Measurements from ENCODE around the gene HFE.

DNA sequence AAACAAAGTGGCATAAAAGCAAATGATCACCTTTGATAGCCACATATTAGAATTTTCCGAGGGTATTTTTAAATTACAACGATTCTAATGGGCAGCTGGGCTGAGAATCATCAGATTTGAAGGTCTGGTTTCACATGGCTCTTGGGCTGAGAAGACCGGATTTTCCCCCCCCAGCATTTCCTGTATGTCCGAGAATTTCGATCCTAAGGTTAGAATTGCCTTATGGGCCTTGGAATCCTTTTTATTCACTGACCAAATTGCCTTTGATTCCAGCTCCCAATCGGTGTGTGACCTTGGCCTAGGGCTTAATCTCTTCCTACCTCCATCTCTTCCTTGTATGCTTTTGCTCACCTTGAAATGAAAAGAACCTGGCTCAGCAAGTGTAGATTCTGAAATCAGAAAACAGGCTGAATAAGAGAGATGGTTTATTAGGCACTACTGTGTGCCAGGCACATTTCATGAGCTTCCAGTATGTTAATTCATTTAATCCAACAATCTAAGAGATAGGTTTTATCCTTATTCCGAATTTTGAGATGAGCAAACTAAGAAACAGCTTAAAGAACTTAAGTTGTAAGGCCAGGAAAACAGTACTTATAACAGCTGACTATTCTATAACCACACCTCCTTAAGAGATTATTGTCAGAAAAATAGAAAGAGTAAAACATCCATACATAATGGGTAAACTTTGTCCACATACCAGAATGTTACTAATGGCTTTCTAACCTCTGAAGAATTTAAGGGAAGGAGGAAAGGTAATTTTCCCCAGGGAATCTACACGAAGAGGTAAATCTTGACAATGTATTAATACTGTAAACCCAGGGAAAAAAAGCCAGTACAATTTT is 39.4 kb downstream of the HFE start:
- TF ChIP-seq, protein P1, sequence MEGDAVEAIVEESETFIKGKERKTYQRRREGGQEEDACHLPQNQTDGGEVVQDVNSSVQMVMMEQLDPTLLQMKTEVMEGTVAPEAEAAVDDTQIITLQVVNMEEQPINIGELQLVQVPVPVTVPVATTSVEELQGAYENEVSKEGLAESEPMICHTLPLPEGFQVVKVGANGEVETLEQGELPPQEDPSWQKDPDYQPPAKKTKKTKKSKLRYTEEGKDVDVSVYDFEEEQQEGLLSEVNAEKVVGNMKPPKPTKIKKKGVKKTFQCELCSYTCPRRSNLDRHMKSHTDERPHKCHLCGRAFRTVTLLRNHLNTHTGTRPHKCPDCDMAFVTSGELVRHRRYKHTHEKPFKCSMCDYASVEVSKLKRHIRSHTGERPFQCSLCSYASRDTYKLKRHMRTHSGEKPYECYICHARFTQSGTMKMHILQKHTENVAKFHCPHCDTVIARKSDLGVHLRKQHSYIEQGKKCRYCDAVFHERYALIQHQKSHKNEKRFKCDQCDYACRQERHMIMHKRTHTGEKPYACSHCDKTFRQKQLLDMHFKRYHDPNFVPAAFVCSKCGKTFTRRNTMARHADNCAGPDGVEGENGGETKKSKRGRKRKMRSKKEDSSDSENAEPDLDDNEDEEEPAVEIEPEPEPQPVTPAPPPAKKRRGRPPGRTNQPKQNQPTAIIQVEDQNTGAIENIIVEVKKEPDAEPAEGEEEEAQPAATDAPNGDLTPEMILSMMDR (IDR thresholded peaks at IDR 0.05) = no peak
- TF ChIP-seq POLR2A (IDR thresholded peaks at IDR 0.05) = no peak

Measured in adrenal gland (tissue), 5 donors.